Esophagus (tissue), 2 donors: ENCODE data around the gene CELF3. TPM values are rescaled to one million over a fixed set of nuclear protein-coding genes. Genes with fewer than 3 reads are reported as not detected.
"Not testable (repeated sequence)": the region's sequence is repeated elsewhere in the genome, so short reads cannot be mapped to it uniquely, and the experiment has no call there.

Experiments
- H3K27ac ChIP-seq, 2 donors: one replicate each; pipeline ENCODE4 v1.5.1; 2013; ENCODE audit warnings: low read depth in 2 of 2, mild to moderate bottlenecking in 2 of 2, inconsistent platforms in 1 of 2, low read length in 1 of 2, moderate library complexity in 1 of 2
- H3K27me3 ChIP-seq, 2 donors: one replicate each; pipeline ENCODE4 v1.6.1; 2013; ENCODE audit warnings: low read length in 2 of 2, control low read depth in 1 of 2, mild to moderate bottlenecking in 1 of 2; ENCODE audit not compliant: insufficient read depth in 2 of 2, control insufficient read depth in 1 of 2
- H3K36me3 ChIP-seq, 2 donors: one replicate each; pipeline ENCODE4 v1.6.1; 2013; ENCODE audit warnings: low read length in 1 of 2; ENCODE audit not compliant: control insufficient read depth in 2 of 2, insufficient read depth in 2 of 2
- H3K4me1 ChIP-seq, 2 donors: one replicate each; pipeline ENCODE4 v1.6.1; 2013; ENCODE audit warnings: low read length in 1 of 2; ENCODE audit not compliant: control insufficient read depth in 2 of 2, insufficient read depth in 2 of 2
- H3K4me3 ChIP-seq, 2 donors: one replicate each; pipeline ENCODE4 v1.5.1; 2013; ENCODE audit warnings: low read length in 2 of 2, mild to moderate bottlenecking in 2 of 2, low read depth in 1 of 2, moderate library complexity in 1 of 2
- H3K9me3 ChIP-seq, 2 donors: one replicate each; pipeline ENCODE4 v1.6.1; 2013; ENCODE audit warnings: mild to moderate bottlenecking in 2 of 2, low read depth in 1 of 2, low read length in 1 of 2, moderate library complexity in 1 of 2; ENCODE audit not compliant: control insufficient read depth in 2 of 2, insufficient read depth in 1 of 2
- WGBS, 2 donors: extraction: QIAGEN DNeasy Blood & Tissue Kit; methylation state at CpG; one replicate each; pipeline ENCODE4 v1.1.7; 2013; 5-methylcytosine and 5-hydroxymethylcytosine counted together
- polyA plus RNA-seq, 2 donors: library from polyadenylated mRNA; stranded (reverse); fragments of 200-250 nt; gene quantifications; one replicate each; pipeline ENCODE4 v1.2.3, GENCODE V29; 2013
- donor health status: healthy with polysubstance abuse.
- donor health status: Bipolar disorder and iron deficiency.

CELF3 gene
- polyA plus RNA-seq, 2 donors: 0.04 to 0.05 TPM

DNA sequence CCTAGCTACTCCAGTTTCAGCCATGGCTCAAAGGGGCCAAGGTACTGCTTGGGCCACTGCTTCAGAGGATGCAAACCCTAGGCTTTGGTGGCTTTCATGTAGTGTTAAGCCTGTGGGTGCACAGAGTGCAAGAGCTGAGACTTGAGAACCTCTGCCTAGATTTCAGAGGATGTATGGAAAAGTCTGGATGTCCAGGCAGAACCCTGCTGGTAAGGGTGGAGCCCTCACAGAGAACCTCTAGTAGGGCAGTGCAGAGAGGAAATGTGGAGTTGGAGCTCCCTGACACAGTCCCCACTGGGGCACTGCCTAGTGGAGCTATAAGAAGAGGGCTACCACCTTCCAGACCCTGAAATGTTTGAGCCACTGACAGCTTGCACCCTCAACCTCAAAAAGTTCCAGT lies 20.9 kb upstream of the CELF3 start:
- Histone ChIP-seq H3K27me3 (no peaks in the 10 kb centered on the region), H3K36me3 (no peaks in the 10 kb centered on the region), H3K27ac (no peak overlapping the region), H3K4me3 (no peak overlapping the region), H3K9me3 (peaks cover 2 to 3% of the 10 kb centered on the region in 2 donors), H3K4me1 (no peaks in the 10 kb centered on the region)

DNA sequence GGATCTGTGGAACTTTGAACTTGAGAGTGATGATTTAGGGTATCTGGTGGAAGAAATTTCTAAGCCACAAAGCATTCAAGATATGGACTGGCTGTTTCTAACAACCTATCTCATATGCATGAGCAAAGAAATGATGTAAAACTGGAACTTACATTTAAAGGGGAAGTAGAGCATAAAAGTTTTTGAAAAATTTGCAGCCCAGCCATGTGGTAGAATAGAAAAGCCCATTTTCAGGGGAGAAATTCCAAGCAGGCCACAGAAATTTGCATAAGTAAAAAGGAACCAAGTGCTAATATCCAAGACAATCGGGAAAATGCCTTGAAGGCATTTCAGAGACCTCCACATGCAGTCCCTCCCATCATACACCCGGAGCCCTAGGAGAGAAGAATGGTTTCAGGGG lies 20.4 kb upstream of the CELF3 start:
- Histone ChIP-seq H3K36me3 (no peaks in the 10 kb centered on the region), H3K27ac (no peak overlapping the region), H3K9me3 (peaks cover 2 to 3% of the 10 kb centered on the region in 2 donors), H3K4me1 (no peaks in the 10 kb centered on the region), H3K27me3 (no peaks in the 10 kb centered on the region), H3K4me3 (no peak overlapping the region)
- 81 to 90% methylated on average over 2 of the region's 2 CpGs for WGBS, 2 donors

DNA sequence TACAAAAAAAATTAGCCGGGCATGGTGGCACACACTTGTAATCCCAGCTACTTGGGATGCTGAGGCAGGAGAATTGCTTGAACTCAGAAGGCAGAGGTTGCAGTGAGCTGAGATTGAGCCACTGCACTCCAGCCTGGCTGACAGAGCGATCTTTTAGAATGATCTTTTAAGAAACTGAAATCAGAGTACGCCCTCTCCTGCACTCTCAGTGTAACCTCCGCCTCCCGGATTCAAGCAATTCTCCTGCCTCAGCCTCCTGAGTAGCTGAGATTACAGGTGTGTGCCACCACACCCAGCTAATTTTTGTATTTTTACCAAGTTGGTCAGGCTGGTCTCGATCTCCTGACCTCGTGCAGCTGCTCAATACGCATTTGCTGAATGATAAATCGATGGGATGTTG lies 17.4 kb upstream of the CELF3 start:
- WGBS, 2 donors: 93 to 94% methylated on average over 9 of the region's 9 CpGs
- H3K9me3 ChIP-seq, H3K27ac ChIP-seq, H3K4me1 ChIP-seq, H3K4me3 ChIP-seq, H3K36me3 ChIP-seq, H3K27me3 ChIP-seq: not testable (repeated sequence)

DNA sequence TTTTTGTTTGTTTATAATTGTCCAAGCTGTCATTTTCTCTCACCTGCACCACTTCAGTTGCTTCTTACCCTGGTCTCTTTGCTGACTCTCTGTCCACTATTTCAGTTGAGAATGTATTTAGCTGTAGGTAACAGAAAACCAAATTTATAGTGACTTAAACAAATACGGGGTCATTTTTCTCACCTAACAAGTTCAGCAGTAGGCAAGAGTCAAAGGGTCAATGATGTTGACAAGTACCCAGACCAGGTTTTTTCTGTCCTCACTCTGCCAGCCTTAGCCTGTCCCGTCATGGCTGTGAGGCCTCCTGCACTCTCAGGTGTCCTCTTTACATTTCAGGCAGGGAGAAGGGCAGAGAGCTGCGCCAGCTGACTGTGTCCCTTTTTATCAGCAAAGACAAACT lies 16.5 kb upstream of the CELF3 start:
- H3K27ac ChIP-seq: no peak overlapping the region
- H3K4me3 ChIP-seq: no peak overlapping the region
- H3K27me3 ChIP-seq: no peaks in the 10 kb centered on the region
- H3K9me3 ChIP-seq: peaks cover 2 to 3% of the 10 kb centered on the region in 2 donors
- 70 to 73% methylated on average over 3 of the region's 3 CpGs for WGBS, 2 donors
- no peaks in the 10 kb centered on the region for H3K4me1 ChIP-seq
- no peaks in the 10 kb centered on the region for H3K36me3 ChIP-seq

GRCh38 chr1:151729966-151730291 lies 13.3 kb upstream of the CELF3 start:
- no peak overlapping the region for H3K4me3 ChIP-seq
- no peaks in the 10 kb centered on the region for H3K4me1 ChIP-seq
- no peaks in the 10 kb centered on the region for H3K27me3 ChIP-seq
- WGBS, 2 donors: 79 to 82% methylated on average over 4 of the region's 4 CpGs
- no peaks in the 10 kb centered on the region for H3K36me3 ChIP-seq
- H3K9me3 ChIP-seq: no peaks in the 10 kb centered on the region
- H3K27ac ChIP-seq: no peak overlapping the region

- Histone ChIP-seq H3K27ac (no peak overlapping the region), H3K9me3 (no peaks in the 10 kb centered on the region), H3K36me3 (no peaks in the 10 kb centered on the region), H3K4me3 (no peak overlapping the region), H3K4me1 (no peaks in the 10 kb centered on the region), H3K27me3 (no peaks in the 10 kb centered on the region)
- 54 to 71% methylated on average over 10 of the region's 10 CpGs for WGBS, 2 donors
These were observed 12.8 kb upstream of the CELF3 start for GRCh38 chr1:151729157-151729965.

- H3K27me3 ChIP-seq: no peaks in the 10 kb centered on the region
- H3K9me3 ChIP-seq: no peaks in the 10 kb centered on the region
- H3K27ac ChIP-seq: peak overlapping the region in 1 of 2 donors; percentile 43
- no peaks in the 10 kb centered on the region for H3K36me3 ChIP-seq
- H3K4me1 ChIP-seq: no peaks in the 10 kb centered on the region
- 45 to 46% methylated on average over 19 of the region's 19 CpGs for WGBS, 2 donors
- no peak overlapping the region for H3K4me3 ChIP-seq
These were observed 11.8 kb upstream of the CELF3 start for GRCh38 chr1:151728151-151729054.

- 44 to 53% methylated on average over 3 of the region's 3 CpGs for WGBS, 2 donors
- Histone ChIP-seq H3K27ac (no peak overlapping the region), H3K27me3 (no peaks in the 10 kb centered on the region)
These were observed 7.2 kb upstream of the CELF3 start for GRCh38 chr1:151723726-151724370.

GRCh38 chr1:151721788-151722510 lies 5.3 kb upstream of the CELF3 start:
- WGBS, 2 donors: 30 to 34% methylated on average over 17 of the region's 17 CpGs
- H3K27ac ChIP-seq: peak overlapping the region in 1 of 2 donors; percentile 56
- peaks cover 0 to 1% of the 10 kb centered on the region in 2 donors for H3K27me3 ChIP-seq
- H3K36me3 ChIP-seq: no peaks in the 10 kb centered on the region
- H3K4me3 ChIP-seq: peak overlapping the region; percentile 28 to 38
- H3K9me3 ChIP-seq: no peaks in the 10 kb centered on the region
- peaks cover 0 to under 1% of the 10 kb centered on the region in 2 donors for H3K4me1 ChIP-seq

More at GRCh38 chr1:151723726-151724370, 7.2 kb upstream of the CELF3 start:
- Histone ChIP-seq H3K9me3 (no peaks in the 10 kb centered on the region), H3K4me3 (no peak overlapping the region), H3K4me1 (no peaks in the 10 kb centered on the region), H3K36me3 (no peaks in the 10 kb centered on the region)
